ENCODE measurements around the gene CCT3.

- TF ChIP-seq EZH2phosphoT487 (conservative IDR thresholded peaks at IDR 0.05; ENCODE audit: low read length) (no peak), CTCF (IDR thresholded peaks at IDR 0.05; ENCODE audit: insufficient read depth, low read length, poor library complexity, severe bottlenecking) (no peak)
Measured at GRCh38 chr1:156359249-156359648, 21.2 kb upstream of the CCT3 start.

Data from SU-DHL-6 (cell line).